ENCODE data around the gene CADPS.

DNA sequence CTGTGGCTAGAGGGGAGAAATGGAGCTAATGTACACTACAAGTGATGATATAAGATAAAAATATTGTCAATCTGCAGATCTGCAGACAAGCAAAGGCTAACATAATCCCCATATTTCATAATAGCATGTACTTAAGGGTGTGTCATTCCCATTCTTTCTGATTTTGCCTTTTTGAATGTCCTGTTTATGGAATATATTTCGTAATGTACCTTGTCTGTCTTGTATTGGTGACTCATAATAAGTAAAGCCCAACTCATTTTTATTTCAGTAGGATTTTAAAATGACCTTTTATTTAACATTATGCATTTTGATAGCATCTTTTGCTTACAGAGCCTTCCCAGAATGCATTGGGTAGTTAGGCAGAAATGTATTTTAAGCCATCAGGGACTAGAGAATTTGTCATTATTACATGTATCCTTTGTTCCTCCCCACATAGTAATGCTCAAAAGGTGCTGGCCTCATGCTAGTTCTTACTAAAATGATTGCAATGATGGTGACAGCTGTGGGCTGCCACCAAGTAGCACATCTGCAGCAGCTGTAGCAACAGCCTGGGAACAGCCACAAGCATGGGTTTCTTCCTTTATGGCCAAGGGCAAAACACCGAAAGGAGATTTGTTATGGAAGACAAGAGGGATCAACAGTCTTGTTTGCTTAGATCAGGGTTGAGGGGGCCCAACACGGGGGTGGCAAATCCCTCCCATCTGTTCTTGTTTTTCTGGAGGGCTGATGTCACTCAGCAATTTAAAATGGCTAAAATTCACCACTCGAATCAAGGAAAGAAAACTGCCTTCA lies 188.5 kb downstream of the CADPS start:
- TF ChIP-seq, protein P1, sequence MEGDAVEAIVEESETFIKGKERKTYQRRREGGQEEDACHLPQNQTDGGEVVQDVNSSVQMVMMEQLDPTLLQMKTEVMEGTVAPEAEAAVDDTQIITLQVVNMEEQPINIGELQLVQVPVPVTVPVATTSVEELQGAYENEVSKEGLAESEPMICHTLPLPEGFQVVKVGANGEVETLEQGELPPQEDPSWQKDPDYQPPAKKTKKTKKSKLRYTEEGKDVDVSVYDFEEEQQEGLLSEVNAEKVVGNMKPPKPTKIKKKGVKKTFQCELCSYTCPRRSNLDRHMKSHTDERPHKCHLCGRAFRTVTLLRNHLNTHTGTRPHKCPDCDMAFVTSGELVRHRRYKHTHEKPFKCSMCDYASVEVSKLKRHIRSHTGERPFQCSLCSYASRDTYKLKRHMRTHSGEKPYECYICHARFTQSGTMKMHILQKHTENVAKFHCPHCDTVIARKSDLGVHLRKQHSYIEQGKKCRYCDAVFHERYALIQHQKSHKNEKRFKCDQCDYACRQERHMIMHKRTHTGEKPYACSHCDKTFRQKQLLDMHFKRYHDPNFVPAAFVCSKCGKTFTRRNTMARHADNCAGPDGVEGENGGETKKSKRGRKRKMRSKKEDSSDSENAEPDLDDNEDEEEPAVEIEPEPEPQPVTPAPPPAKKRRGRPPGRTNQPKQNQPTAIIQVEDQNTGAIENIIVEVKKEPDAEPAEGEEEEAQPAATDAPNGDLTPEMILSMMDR (conservative IDR thresholded peaks at IDR 0.05) = no peak
- TF ChIP-seq EZH2 (IDR thresholded peaks at IDR 0.05; ENCODE audit: low read depth) = no peak

Data from PC-9 (cell line).